Measurements from ENCODE around the gene FAM171A2.

- TF ChIP-seq EZH2 (optimal IDR thresholded peaks at IDR 0.05; ENCODE audit: low read depth, low read length): no peak
- TF ChIP-seq, protein P1, sequence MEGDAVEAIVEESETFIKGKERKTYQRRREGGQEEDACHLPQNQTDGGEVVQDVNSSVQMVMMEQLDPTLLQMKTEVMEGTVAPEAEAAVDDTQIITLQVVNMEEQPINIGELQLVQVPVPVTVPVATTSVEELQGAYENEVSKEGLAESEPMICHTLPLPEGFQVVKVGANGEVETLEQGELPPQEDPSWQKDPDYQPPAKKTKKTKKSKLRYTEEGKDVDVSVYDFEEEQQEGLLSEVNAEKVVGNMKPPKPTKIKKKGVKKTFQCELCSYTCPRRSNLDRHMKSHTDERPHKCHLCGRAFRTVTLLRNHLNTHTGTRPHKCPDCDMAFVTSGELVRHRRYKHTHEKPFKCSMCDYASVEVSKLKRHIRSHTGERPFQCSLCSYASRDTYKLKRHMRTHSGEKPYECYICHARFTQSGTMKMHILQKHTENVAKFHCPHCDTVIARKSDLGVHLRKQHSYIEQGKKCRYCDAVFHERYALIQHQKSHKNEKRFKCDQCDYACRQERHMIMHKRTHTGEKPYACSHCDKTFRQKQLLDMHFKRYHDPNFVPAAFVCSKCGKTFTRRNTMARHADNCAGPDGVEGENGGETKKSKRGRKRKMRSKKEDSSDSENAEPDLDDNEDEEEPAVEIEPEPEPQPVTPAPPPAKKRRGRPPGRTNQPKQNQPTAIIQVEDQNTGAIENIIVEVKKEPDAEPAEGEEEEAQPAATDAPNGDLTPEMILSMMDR (IDR thresholded peaks at IDR 0.05; ENCODE audit: low read length): no peak
- no peak for TF ChIP-seq EZH2phosphoT487 (IDR thresholded peaks at IDR 0.05; ENCODE audit: low read length)
Observed at GRCh38 chr17:44374306-44375195, 10.9 kb upstream of the FAM171A2 start.
